T-helper 1 cell treated with Interleukin-12 subunit alpha and Interleukin-12 subunit beta and Interleukin-4 antibody, amounts not matched to agents 30 μg/mL and 1 μg/mL, for 36 hours (primary cell): Measurements from ENCODE around the gene MEPCE.

ENCODE experiments used
- H3K27ac Mint-ChIP-seq: one replicate; pipeline ENCODE4 v1.8.0; 2021; ENCODE audit warnings: mild to moderate bottlenecking, mixed read lengths
- H3K27me3 Mint-ChIP-seq: one replicate; pipeline ENCODE4 v1.8.0; 2021; ENCODE audit warnings: low read depth, mixed read lengths
- H3K36me3 Mint-ChIP-seq: one replicate; pipeline ENCODE4 v1.8.0; 2021; ENCODE audit warnings: low read depth, mixed read lengths
- H3K4me1 Mint-ChIP-seq: one replicate; pipeline ENCODE4 v1.8.0; 2021; ENCODE audit warnings: low read depth, mixed read lengths
- H3K4me3 Mint-ChIP-seq: one replicate; pipeline ENCODE4 v1.8.0; 2021; ENCODE audit warnings: mild to moderate bottlenecking, moderate library complexity, mixed read lengths
- H3K9me3 Mint-ChIP-seq: one replicate; pipeline ENCODE4 v1.8.0; 2021; ENCODE audit warnings: mixed read lengths

MEPCE gene

GRCh38 chr7:100423315-100423714 lies 6.3 kb upstream of the MEPCE start:
- Mint-ChIP-seq H3K4me3 (no peak overlapping the region), H3K9me3 (no peaks in the 10 kb centered on the region), H3K27ac (no peak overlapping the region), H3K4me1 (no peaks in the 10 kb centered on the region), H3K36me3 (peaks cover 1% of the 10 kb centered on the region), H3K27me3 (peaks cover 8% of the 10 kb centered on the region)

- H3K4me1 Mint-ChIP-seq = peaks cover 6% of the 10 kb centered on the region
- peaks cover 10% of the 10 kb centered on the region for H3K27me3 Mint-ChIP-seq
- no peak overlapping the region for H3K27ac Mint-ChIP-seq
- no peak overlapping the region for H3K4me3 Mint-ChIP-seq
- H3K36me3 Mint-ChIP-seq = peaks cover 8% of the 10 kb centered on the region
- no peaks in the 10 kb centered on the region for H3K9me3 Mint-ChIP-seq
These were observed 4.3 kb upstream of the MEPCE start for GRCh38 chr7:100425347-100425746.

GRCh38 chr7:100426516-100426915 lies 3.1 kb upstream of the MEPCE start:
- peaks cover 10% of the 10 kb centered on the region for H3K27me3 Mint-ChIP-seq
- peaks cover 12% of the 10 kb centered on the region for H3K4me1 Mint-ChIP-seq
- H3K4me3 Mint-ChIP-seq = no peak overlapping the region
- no peak overlapping the region for H3K27ac Mint-ChIP-seq
- H3K36me3 Mint-ChIP-seq = peaks cover 11% of the 10 kb centered on the region
- H3K9me3 Mint-ChIP-seq = no peaks in the 10 kb centered on the region

GRCh38 chr7:100427762-100428198 lies 1.9 kb upstream of the MEPCE start:
- Mint-ChIP-seq H3K27ac (no peak overlapping the region), H3K4me3 (peak overlapping the region; percentile 94), H3K4me1 (peaks cover 24% of the 10 kb centered on the region), H3K36me3 (peaks cover 17% of the 10 kb centered on the region), H3K9me3 (no peaks in the 10 kb centered on the region), H3K27me3 (peaks cover 10% of the 10 kb centered on the region)

GRCh38 chr7:100428199-100428966 lies 1.2 kb upstream of the MEPCE start, which contains the start of gene ZCWPW1:
TSS of gene ZCWPW1 (minus strand) at chr7:100428703. CDS start at chr7:100420649, 8,054 bp downstream.
- Mint-ChIP-seq H3K27me3 (peaks cover 10% of the 10 kb centered on the region), H3K36me3 (peaks cover 18% of the 10 kb centered on the region)

GRCh38 chr7:100428967-100429636 lies 529 bp upstream of the MEPCE start:
- peak overlapping the region; percentile 94 for H3K4me3 Mint-ChIP-seq
- peaks cover 10% of the 10 kb centered on the region for H3K27me3 Mint-ChIP-seq
- no peaks in the 10 kb centered on the region for H3K9me3 Mint-ChIP-seq
- peaks cover 34% of the 10 kb centered on the region for H3K4me1 Mint-ChIP-seq
- H3K27ac Mint-ChIP-seq = peak overlapping the region; percentile 100
- peaks cover 24% of the 10 kb centered on the region for H3K36me3 Mint-ChIP-seq

More at GRCh38 chr7:100428199-100428966, 1.2 kb upstream of the MEPCE start, which contains the start of gene ZCWPW1:
- peaks cover 30% of the 10 kb centered on the region for H3K4me1 Mint-ChIP-seq
- H3K4me3 Mint-ChIP-seq = peak within 1 kb of the TSS; percentile 94
- H3K27ac Mint-ChIP-seq = peak within 1 kb of the TSS; percentile 100
- no peaks in the 10 kb centered on the region for H3K9me3 Mint-ChIP-seq

GRCh38 chr7:100430493-100431285 lies 1.1 kb downstream of the MEPCE start:
- Mint-ChIP-seq H3K36me3 (peaks cover 37% of the 10 kb centered on the region), H3K9me3 (no peaks in the 10 kb centered on the region), H3K4me3 (peak overlapping the region; percentile 91), H3K27ac (peak overlapping the region; percentile 95), H3K4me1 (peaks cover 46% of the 10 kb centered on the region), H3K27me3 (peaks cover 10% of the 10 kb centered on the region)

GRCh38 chr7:100431286-100431735 lies 1.7 kb downstream of the MEPCE start:
- H3K27ac Mint-ChIP-seq = peak overlapping the region; percentile 69
- peaks cover 6% of the 10 kb centered on the region for H3K27me3 Mint-ChIP-seq
- H3K4me3 Mint-ChIP-seq = peak overlapping the region; percentile 65
- H3K9me3 Mint-ChIP-seq = no peaks in the 10 kb centered on the region
- H3K4me1 Mint-ChIP-seq = peaks cover 46% of the 10 kb centered on the region
- H3K36me3 Mint-ChIP-seq = peaks cover 39% of the 10 kb centered on the region

GRCh38 chr7:100432053-100432452 lies 2.4 kb downstream of the MEPCE start:
- Mint-ChIP-seq H3K4me3 (peak overlapping the region; percentile 65), H3K36me3 (peaks cover 41% of the 10 kb centered on the region), H3K27me3 (peaks cover 6% of the 10 kb centered on the region), H3K27ac (peak overlapping the region; percentile 69), H3K4me1 (peaks cover 46% of the 10 kb centered on the region), H3K9me3 (no peaks in the 10 kb centered on the region)

GRCh38 chr7:100432621-100433275 lies 3.1 kb downstream of the MEPCE start:
- Mint-ChIP-seq H3K36me3 (peaks cover 41% of the 10 kb centered on the region), H3K9me3 (no peaks in the 10 kb centered on the region), H3K27ac (no peak overlapping the region), H3K4me1 (peaks cover 46% of the 10 kb centered on the region), H3K4me3 (peak overlapping the region; percentile 10), H3K27me3 (peaks cover 6% of the 10 kb centered on the region)

GRCh38 chr7:100433276-100433591 lies 3.6 kb downstream of the MEPCE start:
- Mint-ChIP-seq H3K36me3 (peaks cover 39% of the 10 kb centered on the region), H3K27ac (peak overlapping the region; percentile 60), H3K9me3 (no peaks in the 10 kb centered on the region), H3K27me3 (peaks cover 6% of the 10 kb centered on the region), H3K4me3 (peak overlapping the region; percentile 10), H3K4me1 (peaks cover 46% of the 10 kb centered on the region)

GRCh38 chr7:100433592-100434296 lies 4.1 kb downstream of the MEPCE start:
- Mint-ChIP-seq H3K4me3 (peak overlapping the region; percentile 25), H3K4me1 (peaks cover 46% of the 10 kb centered on the region), H3K9me3 (no peaks in the 10 kb centered on the region), H3K27ac (peak overlapping the region; percentile 60), H3K27me3 (peaks cover 6% of the 10 kb centered on the region), H3K36me3 (peaks cover 39% of the 10 kb centered on the region)

GRCh38 chr7:100434297-100435144 lies 4.9 kb downstream of the MEPCE start:
- Mint-ChIP-seq H3K36me3 (peaks cover 35% of the 10 kb centered on the region), H3K27ac (peak overlapping the region; percentile 87), H3K9me3 (no peaks in the 10 kb centered on the region), H3K27me3 (peaks cover 2% of the 10 kb centered on the region), H3K4me1 (peaks cover 42% of the 10 kb centered on the region), H3K4me3 (peak overlapping the region; percentile 89)
